Measurements from ENCODE around the gene MYO15B.

Gene MYO15B

DNA sequence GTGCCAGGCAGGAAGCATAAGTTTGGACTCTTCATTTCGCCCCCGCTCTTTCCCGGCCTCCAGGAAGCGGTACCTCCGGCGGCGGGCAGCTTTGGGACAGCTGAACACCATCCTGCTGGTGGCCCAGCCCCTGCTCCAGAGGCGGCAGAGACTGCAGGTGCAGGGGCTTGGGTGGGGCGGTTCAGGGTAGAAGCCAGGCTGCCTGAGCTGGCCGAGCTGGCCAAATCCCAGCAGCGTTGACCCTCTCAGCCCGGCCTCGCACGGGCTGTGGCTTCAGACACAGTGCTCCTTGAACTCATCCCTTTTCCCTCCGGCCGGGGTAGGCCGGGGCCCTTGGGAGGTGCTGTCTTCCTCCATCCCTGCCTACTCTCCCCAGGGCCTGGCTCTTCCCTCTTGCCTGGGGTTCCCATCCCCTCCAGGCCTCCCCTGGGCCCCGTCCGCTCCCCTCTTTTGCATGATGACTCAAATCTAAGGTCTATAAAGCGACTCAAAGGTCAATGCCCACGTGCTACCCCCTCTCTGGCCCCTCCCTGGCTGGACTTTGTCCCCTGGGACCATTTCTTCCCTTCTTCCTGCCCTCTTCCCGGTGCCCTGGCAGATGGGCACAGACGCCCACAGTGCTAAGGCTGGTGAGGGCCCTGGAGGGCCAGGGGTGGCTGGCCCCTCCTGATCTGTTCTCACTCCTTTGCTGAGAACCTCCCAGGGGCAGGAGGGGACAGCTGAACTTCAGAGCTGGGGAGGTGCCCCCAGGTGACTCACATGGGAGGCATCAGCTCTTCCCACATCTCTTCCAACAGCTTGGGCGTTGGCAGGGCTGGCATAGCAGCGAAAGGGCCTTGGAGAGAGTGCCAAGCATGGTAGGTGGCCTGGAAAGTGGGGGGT lies 22.7 kb downstream of the MYO15B start:
- no peak overlapping the region for H3K27ac ChIP-seq (ENCODE audit: insufficient read depth in 1 of 2, low read depth in 1 of 2, low read length in 2 of 2, poor library complexity in 1 of 2, severe bottlenecking in 2 of 2)
- H3K4me3 ChIP-seq (ENCODE audit: control insufficient read depth in 1 of 7, extremely low read depth in 1 of 7, insufficient read depth in 4 of 7, low read depth in 2 of 7, low read length in 6 of 7), result no peak overlapping the region
- no peaks in the 10 kb centered on the region for H3K4me1 ChIP-seq (ENCODE audit: control extremely low read depth in 1 of 4, control insufficient read depth in 4 of 4, insufficient read depth in 4 of 4, low read length in 3 of 4)
- ChIA-PET POLR2A (no interaction called here), CTCF (interaction anchor here (1.3 to 4.1 kb wide), 5 partner anchors 9 to 22 kb away, joined by 3 to 26 read pairs (median 3); no protein-coding TSS in a partner anchor)
- DNase-seq, result no peak
- 97% methylated on average over 23 of the region's 25 CpGs for WGBS (ENCODE audit: insufficient coverage)
- no peaks in the 10 kb centered on the region for H3K27me3 ChIP-seq (replicated peaks in 2 of 5; ENCODE audit: control insufficient read depth in 4 of 5, insufficient read depth in 5 of 5, low read length in 4 of 5)
- H3K9me3 ChIP-seq (ENCODE audit: control extremely low read depth in 1 of 5, control insufficient read depth in 4 of 5, insufficient read depth in 2 of 5, low read depth in 1 of 5, low read length in 4 of 5), result no peaks in the 10 kb centered on the region
- H3K36me3 ChIP-seq (ENCODE audit: control insufficient read depth in 4 of 4, insufficient read depth in 4 of 4, low read length in 3 of 4), result peaks cover 2 to 65% (median 37%) of the 10 kb centered on the region in 4 experiments

DNA sequence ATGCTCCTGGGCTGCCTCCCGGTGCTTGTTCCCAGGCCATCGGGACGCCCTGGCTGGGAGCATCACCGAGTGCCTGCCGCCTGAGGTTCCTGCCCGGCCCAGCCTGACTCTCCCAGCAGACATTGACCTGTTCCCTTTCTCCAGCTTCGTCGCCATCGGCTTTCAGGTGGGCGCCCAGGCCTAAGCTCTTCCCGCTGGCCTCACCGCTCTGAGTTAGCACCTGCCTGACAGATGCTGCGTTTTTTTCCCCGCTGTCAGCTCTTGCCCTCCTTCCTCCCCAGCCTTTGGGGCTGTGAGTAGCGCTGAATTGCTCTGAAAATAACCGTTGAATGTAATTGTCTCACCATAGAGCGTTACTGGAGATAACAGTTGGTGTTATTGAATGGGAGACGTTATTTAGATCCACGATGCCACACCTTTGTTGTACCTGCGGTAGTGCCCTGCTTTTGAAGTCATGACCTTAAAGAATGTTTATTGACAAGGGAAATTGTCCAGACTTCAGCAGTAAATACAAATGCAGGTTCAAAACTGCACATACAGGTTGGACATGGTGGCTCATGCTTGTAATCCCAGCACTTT lies 24.3 kb downstream of the MYO15B start:
- ChIA-PET CTCF (interaction anchor here (0.6 to 4.1 kb wide), 7 partner anchors 8 to 137 kb away, joined by 3 to 26 read pairs (median 6); partner anchors contain the start of gene SMIM5), POLR2A (interaction anchor here (0.6 kb wide), 1 partner anchor 26 kb away, joined by 3 read pairs; no protein-coding TSS in a partner anchor)
- Histone ChIP-seq H3K36me3 (ENCODE audit: control insufficient read depth in 4 of 4, insufficient read depth in 4 of 4, low read length in 3 of 4) (peaks cover 2 to 74% (median 48%) of the 10 kb centered on the region in 4 experiments), H3K4me3 (ENCODE audit: control insufficient read depth in 1 of 7, extremely low read depth in 1 of 7, insufficient read depth in 4 of 7, low read depth in 2 of 7, low read length in 6 of 7) (no peak overlapping the region), H3K4me1 (ENCODE audit: control extremely low read depth in 1 of 4, control insufficient read depth in 4 of 4, insufficient read depth in 4 of 4, low read length in 3 of 4) (no peaks in the 10 kb centered on the region), H3K27ac (ENCODE audit: insufficient read depth in 1 of 2, low read depth in 1 of 2, low read length in 2 of 2, poor library complexity in 1 of 2, severe bottlenecking in 2 of 2) (no peak overlapping the region), H3K27me3 (replicated peaks in 2 of 5; ENCODE audit: control insufficient read depth in 4 of 5, insufficient read depth in 5 of 5, low read length in 4 of 5) (no peaks in the 10 kb centered on the region), H3K9me3 (ENCODE audit: control extremely low read depth in 1 of 5, control insufficient read depth in 4 of 5, insufficient read depth in 2 of 5, low read depth in 1 of 5, low read length in 4 of 5) (no peaks in the 10 kb centered on the region)
- DNase-seq, result no peak
- WGBS (ENCODE audit: insufficient coverage), result 98% methylated on average over 18 of the region's 20 CpGs

DNA sequence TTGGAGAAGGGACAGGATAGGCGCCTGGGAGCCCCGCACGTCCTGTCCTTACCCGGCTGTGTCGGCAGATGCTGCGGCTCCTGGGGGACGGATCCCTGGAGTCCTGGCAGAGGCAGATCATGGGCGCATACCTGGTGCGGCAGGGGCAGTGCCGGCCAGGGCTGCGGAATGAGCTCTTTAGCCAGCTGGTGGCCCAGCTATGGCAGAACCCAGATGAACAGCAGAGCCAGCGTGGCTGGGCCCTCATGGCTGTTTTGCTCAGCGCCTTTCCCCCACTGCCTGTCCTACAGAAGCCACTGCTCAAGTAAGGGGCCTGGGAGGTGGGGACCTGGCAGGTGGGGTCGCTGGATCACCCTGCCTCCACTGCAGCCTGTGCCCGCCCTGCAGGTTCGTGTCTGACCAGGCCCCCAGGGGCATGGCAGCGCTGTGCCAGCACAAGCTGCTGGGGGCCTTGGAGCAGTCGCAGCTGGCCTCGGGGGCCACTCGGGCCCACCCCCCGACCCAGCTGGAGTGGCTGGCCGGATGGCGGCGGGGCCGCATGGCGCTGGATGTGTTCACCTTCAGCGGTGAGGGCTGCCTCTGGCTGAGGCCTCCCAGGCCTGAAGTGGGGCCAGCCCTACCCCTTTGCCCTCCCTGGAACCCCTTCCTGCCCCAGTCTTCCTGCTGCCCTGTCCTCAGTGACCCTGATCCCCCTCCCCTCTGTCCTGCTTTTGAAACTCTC lies 25.5 kb downstream of the MYO15B start:
- H3K27ac ChIP-seq (ENCODE audit: insufficient read depth in 1 of 2, low read depth in 1 of 2, low read length in 2 of 2, poor library complexity in 1 of 2, severe bottlenecking in 2 of 2), result no peak overlapping the region
- H3K4me3 ChIP-seq (ENCODE audit: control insufficient read depth in 1 of 7, extremely low read depth in 1 of 7, insufficient read depth in 4 of 7, low read depth in 2 of 7, low read length in 6 of 7), result no peak overlapping the region
- peaks cover 2 to 81% (median 58%) of the 10 kb centered on the region in 4 experiments for H3K36me3 ChIP-seq (ENCODE audit: control insufficient read depth in 4 of 4, insufficient read depth in 4 of 4, low read length in 3 of 4)
- no peaks in the 10 kb centered on the region for H3K9me3 ChIP-seq (ENCODE audit: control extremely low read depth in 1 of 5, control insufficient read depth in 4 of 5, insufficient read depth in 2 of 5, low read depth in 1 of 5, low read length in 4 of 5)
- DNase-seq, result no peak
- H3K27me3 ChIP-seq (replicated peaks in 2 of 5; ENCODE audit: control insufficient read depth in 4 of 5, insufficient read depth in 5 of 5, low read length in 4 of 5), result no peaks in the 10 kb centered on the region
- 91% methylated on average over 27 of the region's 27 CpGs for WGBS (ENCODE audit: insufficient coverage)
- CTCF ChIA-PET, result interaction anchor here (2.3 to 4.1 kb wide), 3 partner anchors 12 to 20 kb away, joined by 6 to 26 read pairs (median 6); partner anchors contain the start of gene SMIM5
- no peaks in the 10 kb centered on the region for H3K4me1 ChIP-seq (ENCODE audit: control extremely low read depth in 1 of 4, control insufficient read depth in 4 of 4, insufficient read depth in 4 of 4, low read length in 3 of 4)
- POLR2A ChIA-PET, result no interaction called here

DNA sequence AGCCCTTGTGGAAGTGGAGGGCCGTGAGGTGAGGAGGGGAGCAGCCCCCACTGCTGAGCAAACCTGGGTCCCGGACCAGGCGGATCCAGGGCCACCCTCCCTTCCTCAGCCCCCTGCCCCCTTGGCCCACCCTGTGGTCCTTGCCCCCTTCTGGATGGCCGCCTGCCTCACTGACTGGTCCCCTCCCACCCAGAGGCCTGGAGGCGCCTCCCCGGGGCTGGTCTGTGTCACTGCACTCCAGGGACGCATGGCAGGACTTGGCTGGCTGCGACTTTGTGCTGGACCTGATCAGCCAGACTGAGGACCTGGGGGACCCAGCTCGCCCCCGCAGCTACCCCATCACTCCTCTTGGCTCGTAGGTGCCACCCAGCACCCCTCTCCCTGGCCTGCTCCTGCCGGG lies 26.4 kb downstream of the MYO15B start:
- no peak for DNase-seq
- no peak overlapping the region for H3K4me3 ChIP-seq (ENCODE audit: control insufficient read depth in 1 of 7, extremely low read depth in 1 of 7, insufficient read depth in 4 of 7, low read depth in 2 of 7, low read length in 6 of 7)
- H3K9me3 ChIP-seq (ENCODE audit: control extremely low read depth in 1 of 5, control insufficient read depth in 4 of 5, insufficient read depth in 2 of 5, low read depth in 1 of 5, low read length in 4 of 5), result no peaks in the 10 kb centered on the region
- CTCF ChIA-PET, result interaction anchor here (0.7 to 4.1 kb wide), 5 partner anchors 10 to 19 kb away, joined by 3 to 26 read pairs (median 6); partner anchors contain the start of gene SMIM5
- WGBS (ENCODE audit: insufficient coverage), result 94% methylated on average over 10 of the region's 12 CpGs
- no peak overlapping the region for H3K27ac ChIP-seq (ENCODE audit: insufficient read depth in 1 of 2, low read depth in 1 of 2, low read length in 2 of 2, poor library complexity in 1 of 2, severe bottlenecking in 2 of 2)
- H3K4me1 ChIP-seq (ENCODE audit: control extremely low read depth in 1 of 4, control insufficient read depth in 4 of 4, insufficient read depth in 4 of 4, low read length in 3 of 4), result no peaks in the 10 kb centered on the region
- peaks cover 2 to 89% (median 61%) of the 10 kb centered on the region in 4 experiments for H3K36me3 ChIP-seq (ENCODE audit: control insufficient read depth in 4 of 4, insufficient read depth in 4 of 4, low read length in 3 of 4)
- H3K27me3 ChIP-seq (replicated peaks in 2 of 5; ENCODE audit: control insufficient read depth in 4 of 5, insufficient read depth in 5 of 5, low read length in 4 of 5), result no peaks in the 10 kb centered on the region
- POLR2A ChIA-PET, result no interaction called here

DNA sequence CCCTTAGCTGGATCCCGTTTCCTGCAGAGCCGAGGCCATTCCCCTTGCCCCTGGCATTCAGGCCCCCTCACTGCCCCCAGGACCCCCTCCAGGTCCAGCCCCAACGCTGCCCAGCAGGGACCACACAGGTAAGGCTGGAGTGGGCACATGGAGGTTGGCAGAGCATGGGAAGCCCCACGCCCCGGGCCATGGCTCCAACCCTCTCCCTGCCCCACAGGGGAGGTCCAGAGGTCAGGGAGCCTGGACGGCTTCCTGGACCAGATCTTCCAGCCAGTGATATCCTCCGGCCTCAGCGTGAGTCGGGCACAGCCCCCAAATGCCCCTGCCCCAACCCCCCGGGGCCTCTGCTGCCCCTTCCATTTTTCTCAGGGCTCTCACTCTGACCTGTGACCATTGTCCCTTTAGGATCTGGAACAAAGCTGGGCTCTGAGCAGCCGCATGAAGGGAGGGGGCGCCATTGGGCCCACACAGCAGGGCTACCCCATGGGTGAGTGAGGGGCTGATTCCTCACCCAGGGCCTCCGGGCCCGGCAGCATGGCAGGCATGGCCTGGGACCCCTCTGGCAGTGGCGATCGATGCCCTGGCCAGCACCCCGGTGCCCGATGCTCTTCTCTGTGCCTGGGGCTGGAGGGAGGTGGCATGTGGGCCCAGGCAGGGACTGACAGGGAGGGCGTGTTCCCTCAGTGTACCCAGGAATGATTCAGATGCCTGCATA lies 27.1 kb downstream of the MYO15B start:
- Histone ChIP-seq H3K27me3 (replicated peaks in 2 of 5; ENCODE audit: control insufficient read depth in 4 of 5, insufficient read depth in 5 of 5, low read length in 4 of 5) (no peaks in the 10 kb centered on the region), H3K36me3 (ENCODE audit: control insufficient read depth in 4 of 4, insufficient read depth in 4 of 4, low read length in 3 of 4) (peaks cover 2 to 95% (median 67%) of the 10 kb centered on the region in 4 experiments), H3K9me3 (ENCODE audit: control extremely low read depth in 1 of 5, control insufficient read depth in 4 of 5, insufficient read depth in 2 of 5, low read depth in 1 of 5, low read length in 4 of 5) (no peaks in the 10 kb centered on the region), H3K4me3 (ENCODE audit: control insufficient read depth in 1 of 7, extremely low read depth in 1 of 7, insufficient read depth in 4 of 7, low read depth in 2 of 7, low read length in 6 of 7) (no peak overlapping the region), H3K4me1 (ENCODE audit: control extremely low read depth in 1 of 4, control insufficient read depth in 4 of 4, insufficient read depth in 4 of 4, low read length in 3 of 4) (no peaks in the 10 kb centered on the region), H3K27ac (ENCODE audit: insufficient read depth in 1 of 2, low read depth in 1 of 2, low read length in 2 of 2, poor library complexity in 1 of 2, severe bottlenecking in 2 of 2) (no peak overlapping the region)
- POLR2A ChIA-PET, result no interaction called here
- no peak for DNase-seq
- 96% methylated on average over 12 of the region's 19 CpGs for WGBS (ENCODE audit: insufficient coverage)
- CTCF ChIA-PET, result interaction anchor here (0.6 to 4.1 kb wide), 4 partner anchors 10 to 19 kb away, joined by 3 to 26 read pairs (median 6); partner anchors contain the start of gene SMIM5

DNA sequence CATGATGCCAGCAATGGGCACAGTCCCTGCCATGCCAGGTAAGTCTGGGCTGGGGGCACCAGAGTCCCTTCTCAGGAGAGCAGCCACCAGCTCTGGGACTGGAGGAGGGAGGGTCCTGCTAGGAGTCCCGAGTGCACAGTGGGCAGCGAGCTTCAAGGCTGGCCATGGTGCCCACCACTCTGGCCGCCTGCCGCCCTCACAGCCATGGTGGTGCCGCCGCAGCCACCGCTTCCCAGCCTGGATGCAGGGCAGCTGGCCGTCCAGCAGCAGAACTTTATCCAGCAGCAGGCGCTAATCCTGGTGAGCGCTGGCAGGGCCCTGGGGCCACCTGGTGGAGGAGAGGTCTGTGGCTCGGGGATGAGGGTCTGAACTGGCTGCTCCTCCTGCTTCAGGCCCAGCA lies 27.7 kb downstream of the MYO15B start:
- no peaks in the 10 kb centered on the region for H3K27me3 ChIP-seq (replicated peaks in 2 of 5; ENCODE audit: control insufficient read depth in 4 of 5, insufficient read depth in 5 of 5, low read length in 4 of 5)
- no peak for DNase-seq
- peaks cover 2 to 95% (median 70%) of the 10 kb centered on the region in 4 experiments for H3K36me3 ChIP-seq (ENCODE audit: control insufficient read depth in 4 of 4, insufficient read depth in 4 of 4, low read length in 3 of 4)
- H3K27ac ChIP-seq (ENCODE audit: insufficient read depth in 1 of 2, low read depth in 1 of 2, low read length in 2 of 2, poor library complexity in 1 of 2, severe bottlenecking in 2 of 2), result no peak overlapping the region
- CTCF ChIA-PET, result interaction anchor here (1.8 to 2.4 kb wide), 2 partner anchors 14 to 18 kb away, joined by 7 to 8 read pairs; partner anchors contain the start of gene SMIM5
- POLR2A ChIA-PET, result no interaction called here
- no peaks in the 10 kb centered on the region for H3K4me1 ChIP-seq (ENCODE audit: control extremely low read depth in 1 of 4, control insufficient read depth in 4 of 4, insufficient read depth in 4 of 4, low read length in 3 of 4)
- 95% methylated on average over 9 of the region's 11 CpGs for WGBS (ENCODE audit: insufficient coverage)
- no peak overlapping the region for H3K4me3 ChIP-seq (ENCODE audit: control insufficient read depth in 1 of 7, extremely low read depth in 1 of 7, insufficient read depth in 4 of 7, low read depth in 2 of 7, low read length in 6 of 7)
- no peaks in the 10 kb centered on the region for H3K9me3 ChIP-seq (ENCODE audit: control extremely low read depth in 1 of 5, control insufficient read depth in 4 of 5, insufficient read depth in 2 of 5, low read depth in 1 of 5, low read length in 4 of 5)

Data from common myeloid progenitor, CD34-positive (primary cell).